ENCODE measurements around the gene KIAA1217. TPM values are rescaled to one million over a fixed set of nuclear protein-coding genes. Genes with fewer than 3 reads are reported as not detected.

Gene KIAA1217
- total and polyA plus RNA-seq, 2 experiments from 2014 or later, result 5.4 to 8.1 TPM

- in situ Hi-C loops (cut with MboI), result no loop called here
- Histone ChIP-seq H2AFZ (no peak overlapping the region), H3K9me2 (ENCODE audit: insufficient read depth) (no peaks in the 10 kb centered on the region), H3K36me3 (ENCODE audit: low read depth) (no peaks in the 10 kb centered on the region), H4K20me1 (ENCODE audit: insufficient read depth) (no peaks in the 10 kb centered on the region), H3K9ac (no peak overlapping the region), H3K4me2 (ENCODE audit: unreplicated experiment) (no peak overlapping the region), H3K9me3 (ENCODE audit: low read depth) (no peaks in the 10 kb centered on the region), H3K27me3 (replicated peaks; ENCODE audit: insufficient read depth) (no peaks in the 10 kb centered on the region), H3K4me1 (ENCODE audit: insufficient read depth) (peaks cover 10% of the 10 kb centered on the region), H3K27ac (no peak overlapping the region), H3K4me3 (no peak overlapping the region), H3K79me2 (ENCODE audit: insufficient read depth) (no peaks in the 10 kb centered on the region), H3F3A (ENCODE audit: insufficient read depth) (no peaks in the 10 kb centered on the region)
- 74 to 78% methylated on average over 2 of the region's 2 CpGs for WGBS, 2 experiments (ENCODE audit: low coverage in 1 of 2, low lambda C conversion rate in 2 of 2, missing lambda C conversion rate in 2 of 2)
- no peak for DNase-seq
- TF ChIP-seq EZH2 (IDR thresholded peaks at IDR 0.05; ENCODE audit: insufficient read depth, poor library complexity, severe bottlenecking) (no peak), EZH2phosphoT487 (IDR thresholded peaks at IDR 0.05; ENCODE audit: insufficient read depth, low read depth) (no peak)
These were observed 47.7 kb downstream of the KIAA1217 start for GRCh38 chr10:24256619-24257107.

- Histone ChIP-seq H3K9ac (no peak overlapping the region), H3F3A (ENCODE audit: insufficient read depth) (no peaks in the 10 kb centered on the region), H2AFZ (no peak overlapping the region), H3K4me2 (ENCODE audit: unreplicated experiment) (no peak overlapping the region), H3K79me2 (ENCODE audit: insufficient read depth) (no peaks in the 10 kb centered on the region), H3K27me3 (replicated peaks; ENCODE audit: insufficient read depth) (no peaks in the 10 kb centered on the region), H4K20me1 (ENCODE audit: insufficient read depth) (no peaks in the 10 kb centered on the region), H3K9me3 (ENCODE audit: low read depth) (no peaks in the 10 kb centered on the region), H3K4me1 (ENCODE audit: insufficient read depth) (peaks cover 10% of the 10 kb centered on the region), H3K27ac (no peak overlapping the region), H3K9me2 (ENCODE audit: insufficient read depth) (no peaks in the 10 kb centered on the region), H3K36me3 (ENCODE audit: low read depth) (no peaks in the 10 kb centered on the region), H3K4me3 (no peak overlapping the region)
- in situ Hi-C loops (cut with MboI), result no loop called here
- WGBS, 2 experiments (ENCODE audit: low coverage in 1 of 2, low lambda C conversion rate in 2 of 2, missing lambda C conversion rate in 2 of 2), result 92 to 94% methylated on average over 4 of the region's 4 CpGs
- TF ChIP-seq EZH2phosphoT487 (IDR thresholded peaks at IDR 0.05; ENCODE audit: insufficient read depth, low read depth) (no peak), EZH2 (IDR thresholded peaks at IDR 0.05; ENCODE audit: insufficient read depth, poor library complexity, severe bottlenecking) (no peak)
- DNase-seq, result no peak
These were observed 48.6 kb downstream of the KIAA1217 start for GRCh38 chr10:24257588-24257987.

GRCh38 chr10:24259365-24260130 is 50.6 kb downstream of the KIAA1217 start:
- Histone ChIP-seq H2AFZ (no peak overlapping the region), H3K4me1 (ENCODE audit: insufficient read depth) (peaks cover 3% of the 10 kb centered on the region; the same call in 1 of the 2 replicates), H3K36me3 (ENCODE audit: low read depth) (no peaks in the 10 kb centered on the region), H3K79me2 (ENCODE audit: insufficient read depth) (no peaks in the 10 kb centered on the region), H3K9me2 (ENCODE audit: insufficient read depth) (no peaks in the 10 kb centered on the region), H3K27me3 (replicated peaks; ENCODE audit: insufficient read depth) (no peaks in the 10 kb centered on the region), H4K20me1 (ENCODE audit: insufficient read depth) (no peaks in the 10 kb centered on the region), H3K4me2 (ENCODE audit: unreplicated experiment) (no peak overlapping the region), H3K27ac (no peak overlapping the region), H3F3A (ENCODE audit: insufficient read depth) (no peaks in the 10 kb centered on the region), H3K9me3 (ENCODE audit: low read depth) (no peaks in the 10 kb centered on the region), H3K4me3 (no peak overlapping the region), H3K9ac (no peak overlapping the region)
- peak; percentile 12 for DNase-seq
- 77 to 80% methylated on average over 7 of the region's 7 CpGs for WGBS, 2 experiments (ENCODE audit: low coverage in 1 of 2, low lambda C conversion rate in 2 of 2, missing lambda C conversion rate in 2 of 2)
- TF ChIP-seq EZH2 (IDR thresholded peaks at IDR 0.05; ENCODE audit: insufficient read depth, poor library complexity, severe bottlenecking) (no peak), EZH2phosphoT487 (IDR thresholded peaks at IDR 0.05; ENCODE audit: insufficient read depth, low read depth) (no peak)
- in situ Hi-C loops (cut with MboI), result no loop called here

GRCh38 chr10:24261627-24262026 is 52.7 kb downstream of the KIAA1217 start:
- TF ChIP-seq EZH2phosphoT487 (IDR thresholded peaks at IDR 0.05; ENCODE audit: insufficient read depth, low read depth), result no peak
- TF ChIP-seq EZH2 (IDR thresholded peaks at IDR 0.05; ENCODE audit: insufficient read depth, poor library complexity, severe bottlenecking), result no peak
- WGBS, 2 experiments (ENCODE audit: low coverage in 1 of 2, low lambda C conversion rate in 2 of 2, missing lambda C conversion rate in 2 of 2), result 69 to 71% methylated on average over 3 of the region's 3 CpGs
- no peaks in the 10 kb centered on the region for H3F3A ChIP-seq (ENCODE audit: insufficient read depth)
- in situ Hi-C loops (cut with MboI), result no loop called here
- no peak for DNase-seq
- H3K79me2 ChIP-seq (ENCODE audit: insufficient read depth), result no peaks in the 10 kb centered on the region
- H3K9me3 ChIP-seq (ENCODE audit: low read depth), result no peaks in the 10 kb centered on the region
- H2AFZ ChIP-seq, result no peak overlapping the region
- no peak overlapping the region for H3K4me3 ChIP-seq
- no peaks in the 10 kb centered on the region for H3K9me2 ChIP-seq (ENCODE audit: insufficient read depth)
- H3K27ac ChIP-seq, result no peak overlapping the region
- no peaks in the 10 kb centered on the region for H4K20me1 ChIP-seq (ENCODE audit: insufficient read depth)
- no peaks in the 10 kb centered on the region for H3K27me3 ChIP-seq (replicated peaks; ENCODE audit: insufficient read depth)
- no peak overlapping the region for H3K4me2 ChIP-seq (ENCODE audit: unreplicated experiment)
- H3K9ac ChIP-seq, result no peak overlapping the region
- no peaks in the 10 kb centered on the region for H3K36me3 ChIP-seq (ENCODE audit: low read depth)
- H3K4me1 ChIP-seq (ENCODE audit: insufficient read depth), result no peaks in the 10 kb centered on the region

Measured in GM23248 (cell line).